ENCODE results near the gene NADK2. TPM values are rescaled to one million over a fixed set of nuclear protein-coding genes. Genes with fewer than 3 reads are reported as not detected.

The NADK2 gene
- total and polyA plus RNA-seq, 9 of the 15 experiments (the other 6 are each of a cell fraction or from before 2014, with no cell fraction given): 10.6 to 41.0 (median 24.0) TPM

- TF ChIP-seq, protein P1, sequence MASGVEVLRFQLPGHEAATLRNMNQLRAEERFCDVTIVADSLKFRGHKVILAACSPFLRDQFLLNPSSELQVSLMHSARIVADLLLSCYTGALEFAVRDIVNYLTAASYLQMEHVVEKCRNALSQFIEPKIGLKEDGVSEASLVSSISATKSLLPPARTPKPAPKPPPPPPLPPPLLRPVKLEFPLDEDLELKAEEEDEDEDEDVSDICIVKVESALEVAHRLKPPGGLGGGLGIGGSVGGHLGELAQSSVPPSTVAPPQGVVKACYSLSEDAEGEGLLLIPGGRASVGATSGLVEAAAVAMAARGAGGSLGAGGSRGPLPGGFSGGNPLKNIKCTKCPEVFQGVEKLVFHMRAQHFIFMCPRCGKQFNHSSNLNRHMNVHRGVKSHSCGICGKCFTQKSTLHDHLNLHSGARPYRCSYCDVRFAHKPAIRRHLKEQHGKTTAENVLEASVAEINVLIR (CRISPR knock-in tag; IDR thresholded peaks at IDR 0.05): no peak
- TF ChIP-seq CBX3 (IDR thresholded peaks at IDR 0.05; ENCODE audit: borderline replicate concordance in 1 of 2, low read length in 2 of 2) (no peak), ZNF212 (CRISPR knock-in tag; IDR thresholded peaks at IDR 0.05) (no peak), TEAD4 (IDR thresholded peaks at IDR 0.05; ENCODE audit: low read length) (no peak; the same call in 1 of the 2 replicates), TEAD4 (CRISPR knock-in tag; IDR thresholded peaks at IDR 0.05; ENCODE audit: borderline replicate concordance) (no peak), SIN3A (IDR thresholded peaks at IDR 0.05; ENCODE audit: borderline replicate concordance in 2 of 2, control insufficient read depth in 1 of 2, low read depth in 2 of 2, low read length in 2 of 2) (peak in 1 of 2 experiments; percentile 88; a peak in 3 of 4 replicates), MCM2 (IDR thresholded peaks at IDR 0.05; ENCODE audit: low read depth) (no peak), CC2D1A (IDR thresholded peaks at IDR 0.05) (0 out of 2 replicates have a peak, but pooled peaks have one; percentile 56), ZKSCAN1 (IDR thresholded peaks at IDR 0.05; ENCODE audit: low read depth, low read length) (0 out of 2 replicates have a peak, but pooled peaks have one; percentile 4), ZEB2 (IDR thresholded peaks at IDR 0.05) (no peak), PCBP2 (IDR thresholded peaks at IDR 0.05; ENCODE audit: low read depth, low read length, poor library complexity, severe bottlenecking) (no peak), ZNF584 (CRISPR knock-in tag; IDR thresholded peaks at IDR 0.05; ENCODE audit: low read depth) (0 out of 2 replicates have a peak, but pooled peaks have one; percentile 1), ARHGAP35 (IDR thresholded peaks at IDR 0.05; ENCODE audit: partially characterized antibody) (no peak), POLR2AphosphoS2 (IDR thresholded peaks at IDR 0.05; ENCODE audit: low read length) (no peak), ZNF589 (CRISPR knock-in tag; IDR thresholded peaks at IDR 0.05; ENCODE audit: low read depth) (no peak), KLF1 (tag; IDR thresholded peaks at IDR 0.05) (no peak), DPF2 (IDR thresholded peaks at IDR 0.05) (no peak), TRIM24 (IDR thresholded peaks at IDR 0.05) (0 out of 4 replicates have a peak, but pooled peaks of 1 of the 2 experiments have one; percentile 42), PML (IDR thresholded peaks at IDR 0.05; ENCODE audit: low read length) (0 out of 2 replicates have a peak, but pooled peaks have one; percentile 21), SRSF3 (IDR thresholded peaks at IDR 0.05; ENCODE audit: insufficient read depth, low read length) (0 out of 2 replicates have a peak, but pooled peaks have one; percentile 25)
- TF ChIP-seq, protein P2, sequence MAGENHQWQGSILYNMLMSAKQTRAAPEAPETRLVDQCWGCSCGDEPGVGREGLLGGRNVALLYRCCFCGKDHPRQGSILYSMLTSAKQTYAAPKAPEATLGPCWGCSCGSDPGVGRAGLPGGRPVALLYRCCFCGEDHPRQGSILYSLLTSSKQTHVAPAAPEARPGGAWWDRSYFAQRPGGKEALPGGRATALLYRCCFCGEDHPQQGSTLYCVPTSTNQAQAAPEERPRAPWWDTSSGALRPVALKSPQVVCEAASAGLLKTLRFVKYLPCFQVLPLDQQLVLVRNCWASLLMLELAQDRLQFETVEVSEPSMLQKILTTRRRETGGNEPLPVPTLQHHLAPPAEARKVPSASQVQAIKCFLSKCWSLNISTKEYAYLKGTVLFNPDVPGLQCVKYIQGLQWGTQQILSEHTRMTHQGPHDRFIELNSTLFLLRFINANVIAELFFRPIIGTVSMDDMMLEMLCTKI (IDR thresholded peaks at IDR 0.05; ENCODE audit: partially characterized antibody): no peak
- TF ChIP-seq, protein P3, sequence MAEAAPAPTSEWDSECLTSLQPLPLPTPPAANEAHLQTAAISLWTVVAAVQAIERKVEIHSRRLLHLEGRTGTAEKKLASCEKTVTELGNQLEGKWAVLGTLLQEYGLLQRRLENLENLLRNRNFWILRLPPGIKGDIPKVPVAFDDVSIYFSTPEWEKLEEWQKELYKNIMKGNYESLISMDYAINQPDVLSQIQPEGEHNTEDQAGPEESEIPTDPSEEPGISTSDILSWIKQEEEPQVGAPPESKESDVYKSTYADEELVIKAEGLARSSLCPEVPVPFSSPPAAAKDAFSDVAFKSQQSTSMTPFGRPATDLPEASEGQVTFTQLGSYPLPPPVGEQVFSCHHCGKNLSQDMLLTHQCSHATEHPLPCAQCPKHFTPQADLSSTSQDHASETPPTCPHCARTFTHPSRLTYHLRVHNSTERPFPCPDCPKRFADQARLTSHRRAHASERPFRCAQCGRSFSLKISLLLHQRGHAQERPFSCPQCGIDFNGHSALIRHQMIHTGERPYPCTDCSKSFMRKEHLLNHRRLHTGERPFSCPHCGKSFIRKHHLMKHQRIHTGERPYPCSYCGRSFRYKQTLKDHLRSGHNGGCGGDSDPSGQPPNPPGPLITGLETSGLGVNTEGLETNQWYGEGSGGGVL (CRISPR knock-in tag; IDR thresholded peaks at IDR 0.05): no peak
- TF ChIP-seq, protein P4, sequence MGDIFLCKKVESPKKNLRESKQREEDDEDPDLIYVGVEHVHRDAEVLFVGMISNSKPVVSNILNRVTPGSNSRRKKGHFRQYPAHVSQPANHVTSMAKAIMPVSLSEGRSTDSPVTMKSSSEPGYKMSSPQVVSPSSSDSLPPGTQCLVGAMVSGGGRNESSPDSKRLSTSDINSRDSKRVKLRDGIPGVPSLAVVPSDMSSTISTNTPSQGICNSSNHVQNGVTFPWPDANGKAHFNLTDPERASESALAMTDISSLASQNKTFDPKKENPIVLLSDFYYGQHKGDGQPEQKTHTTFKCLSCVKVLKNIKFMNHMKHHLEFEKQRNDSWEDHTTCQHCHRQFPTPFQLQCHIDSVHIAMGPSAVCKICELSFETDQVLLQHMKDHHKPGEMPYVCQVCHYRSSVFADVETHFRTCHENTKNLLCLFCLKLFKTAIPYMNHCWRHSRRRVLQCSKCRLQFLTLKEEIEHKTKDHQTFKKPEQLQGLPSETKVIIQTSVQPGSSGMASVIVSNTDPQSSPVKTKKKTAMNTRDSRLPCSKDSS (IDR thresholded peaks at IDR 0.05; ENCODE audit: low read depth, partially characterized antibody): no peak
Measured at GRCh38 chr5:36240779-36241630, 720 bp downstream of the NADK2 start (continued).

Measured in K562 (cell line).